NCI-H2107 treated with DMSO at 0.1 percent for 48 hours (cell line): Measurements from ENCODE around the gene MARCHF3.
"Not testable (repeated sequence)": the region's sequence is repeated elsewhere in the genome, so short reads cannot be mapped to it uniquely, and the experiment has no call there.

Experiments
- DNase-seq: peaks from one replicate; lab custom pipeline; 2025; ENCODE audit not compliant: unreplicated experiment; lab: John Stamatoyannopoulos, UW

The MARCHF3 gene

GRCh38 chr5:126921241-126922091 lies 108.9 kb downstream of the MARCHF3 start:
- no peak for DNase-seq

- no peak for DNase-seq
These were observed 110.1 kb downstream of the MARCHF3 start for GRCh38 chr5:126920291-126920690.

- no peak for DNase-seq
These were observed 110.8 kb downstream of the MARCHF3 start for GRCh38 chr5:126919566-126919965.

GRCh38 chr5:126918615-126918957 lies 111.8 kb downstream of the MARCHF3 start:
- DNase-seq = no peak

- peak; percentile 76 for DNase-seq
These were observed 112.3 kb downstream of the MARCHF3 start for GRCh38 chr5:126917918-126918614.

DNA sequence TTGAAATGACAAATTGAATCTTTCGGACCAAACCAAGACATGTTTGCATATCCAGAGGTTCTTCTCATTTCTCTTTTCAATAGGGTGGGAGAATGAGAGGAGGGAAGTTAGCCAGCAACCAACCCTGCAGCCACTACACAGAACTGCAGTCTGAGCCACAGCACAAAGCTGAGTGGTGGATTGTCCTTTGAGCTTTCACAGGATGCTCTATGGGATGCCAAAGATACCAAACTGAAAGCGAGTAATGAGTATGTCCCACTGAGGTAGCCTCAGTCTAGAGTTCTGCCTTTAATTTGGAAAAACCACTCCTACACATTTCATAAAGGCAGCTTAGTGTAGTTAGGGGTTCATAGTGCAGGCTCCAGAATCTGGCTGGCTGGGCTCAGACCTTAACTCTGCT lies 114.9 kb downstream of the MARCHF3 start:
- DNase-seq = no peak

- DNase-seq = no peak
These were observed 115.4 kb downstream of the MARCHF3 start for GRCh38 chr5:126914801-126915436.

DNA sequence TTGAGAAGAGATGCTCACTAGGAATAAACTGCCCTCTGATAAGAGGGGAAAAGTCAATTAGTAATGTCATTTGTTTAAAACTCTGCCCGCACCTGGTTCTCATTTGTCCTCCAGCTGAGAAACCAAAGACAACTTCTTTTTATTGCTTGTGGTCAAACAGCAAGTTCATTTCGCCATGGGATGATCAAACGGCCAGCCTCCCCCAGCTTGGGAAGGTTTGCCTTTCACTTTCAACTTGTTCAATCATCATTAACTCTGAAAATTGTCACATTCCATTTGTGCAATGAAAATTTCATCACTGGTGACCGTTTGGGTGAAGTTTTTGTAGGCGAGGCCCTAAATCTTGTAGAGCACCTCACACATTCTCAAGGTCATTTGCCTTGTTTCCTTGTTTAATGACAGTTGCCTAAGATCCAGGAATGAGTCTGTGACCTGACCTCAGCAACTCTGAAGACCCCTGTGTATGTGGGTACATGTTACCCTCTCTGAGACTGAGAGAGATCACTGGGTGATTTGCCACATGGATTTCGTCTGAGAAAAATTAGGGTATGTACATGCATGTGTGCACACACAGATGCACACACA lies 117.7 kb downstream of the MARCHF3 start:
- no peak for DNase-seq

- no peak for DNase-seq
These were observed 118.4 kb downstream of the MARCHF3 start for GRCh38 chr5:126911986-126912385.

DNA sequence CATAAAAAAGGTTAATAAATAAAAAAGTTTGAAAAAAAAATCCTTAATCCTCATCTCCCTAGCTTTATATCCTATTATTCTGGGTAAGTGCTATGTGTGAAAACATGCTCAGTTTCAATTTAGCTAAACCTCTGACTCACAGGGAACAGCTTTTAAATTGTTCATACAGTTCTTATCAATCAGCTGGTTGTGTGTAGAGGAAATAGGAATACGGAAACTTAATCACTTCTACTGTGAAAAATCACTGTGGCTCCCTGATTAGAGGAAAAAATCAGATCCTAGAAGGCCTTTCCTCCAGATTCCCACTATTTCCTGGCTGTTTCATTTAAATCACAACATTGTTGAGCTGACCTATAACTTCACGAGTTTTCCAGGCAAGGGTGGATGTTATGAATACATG lies 120.5 kb downstream of the MARCHF3 start:
- DNase-seq = no peak

DNA sequence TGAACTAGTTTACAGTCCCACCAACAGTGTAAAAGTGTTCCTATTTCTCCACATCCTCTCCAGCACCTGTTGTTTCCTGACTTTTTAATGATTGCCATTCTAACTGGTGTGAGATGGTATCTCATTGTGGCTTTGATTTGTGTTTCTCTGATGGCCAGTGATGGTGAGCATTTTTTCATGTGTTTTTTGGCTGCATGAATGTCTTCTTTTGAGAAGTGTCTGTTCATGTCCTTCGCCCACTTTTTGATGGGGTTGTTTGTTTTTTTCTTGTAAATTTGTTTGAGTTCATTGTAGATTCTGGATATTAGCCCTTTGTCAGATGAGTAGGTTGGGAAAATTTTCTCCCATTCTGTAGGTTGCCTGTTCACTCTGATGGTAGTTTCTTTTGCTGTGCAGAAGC lies 126.0 kb downstream of the MARCHF3 start:
- DNase-seq = not testable (repeated sequence)

- DNase-seq = no peak
These were observed 129.6 kb downstream of the MARCHF3 start for GRCh38 chr5:126900796-126901195.

- no peak for DNase-seq
These were observed 130.9 kb downstream of the MARCHF3 start for GRCh38 chr5:126899476-126899875.

DNA sequence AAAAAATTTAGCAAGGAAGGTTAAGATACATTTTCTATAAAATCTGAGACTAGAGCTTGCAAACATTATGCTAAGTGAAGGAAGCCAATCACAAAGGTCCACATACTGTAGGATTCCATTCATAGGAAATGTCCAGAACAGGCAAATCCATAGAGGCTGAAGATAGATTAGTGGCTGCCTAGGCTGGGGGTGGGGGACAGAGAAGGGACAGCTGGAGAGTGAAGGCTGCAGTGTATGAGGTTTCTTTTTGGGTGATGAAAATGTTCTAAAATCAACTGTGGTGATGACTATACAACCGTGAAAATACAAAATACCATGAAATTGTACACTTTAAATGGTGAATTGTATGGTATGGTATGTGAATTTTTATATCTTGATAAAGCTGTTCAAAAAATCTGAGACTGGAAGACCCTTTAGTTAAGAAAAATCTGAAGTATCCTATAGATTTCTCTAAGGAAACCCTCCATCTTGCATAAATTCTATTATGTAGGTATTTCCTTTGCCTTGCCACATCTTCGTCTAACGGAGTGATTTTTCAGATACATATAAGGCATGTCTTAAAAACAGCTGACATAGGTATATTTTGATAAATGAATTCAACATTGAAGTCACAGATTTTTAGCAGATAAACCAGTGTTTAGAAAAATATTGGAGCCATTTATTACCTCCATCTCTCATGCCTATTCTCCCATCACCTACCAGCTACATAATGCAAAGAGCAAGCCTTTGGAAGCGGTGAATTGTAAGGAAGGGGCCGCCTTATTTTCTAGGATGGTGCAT lies 132.3 kb downstream of the MARCHF3 start:
- DNase-seq = no peak

GRCh38 chr5:126896170-126896702 lies 134.1 kb downstream of the MARCHF3 start:
- DNase-seq = no peak

GRCh38 chr5:126895712-126896111 lies 134.6 kb downstream of the MARCHF3 start:
- DNase-seq = not testable (repeated sequence)

DNA sequence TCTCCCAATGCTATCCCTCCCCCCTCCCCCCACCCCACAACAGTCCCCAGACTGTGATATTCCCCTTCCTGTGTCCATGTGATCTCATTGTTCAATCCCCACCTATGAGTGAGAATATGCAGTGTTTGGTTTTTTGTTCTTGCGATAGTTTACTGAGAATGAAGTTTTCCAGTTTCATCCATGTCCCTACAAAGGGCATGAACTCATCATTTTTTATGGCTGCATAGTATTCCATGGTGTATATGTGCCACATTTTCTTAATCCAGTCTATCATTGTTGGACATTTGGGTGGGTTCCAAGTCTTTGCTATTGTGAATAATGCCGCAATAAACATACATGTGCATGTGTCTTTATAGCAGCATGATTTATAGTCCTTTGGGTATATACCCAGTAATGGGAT lies 139.9 kb downstream of the MARCHF3 start:
- not testable (repeated sequence) for DNase-seq

DNA sequence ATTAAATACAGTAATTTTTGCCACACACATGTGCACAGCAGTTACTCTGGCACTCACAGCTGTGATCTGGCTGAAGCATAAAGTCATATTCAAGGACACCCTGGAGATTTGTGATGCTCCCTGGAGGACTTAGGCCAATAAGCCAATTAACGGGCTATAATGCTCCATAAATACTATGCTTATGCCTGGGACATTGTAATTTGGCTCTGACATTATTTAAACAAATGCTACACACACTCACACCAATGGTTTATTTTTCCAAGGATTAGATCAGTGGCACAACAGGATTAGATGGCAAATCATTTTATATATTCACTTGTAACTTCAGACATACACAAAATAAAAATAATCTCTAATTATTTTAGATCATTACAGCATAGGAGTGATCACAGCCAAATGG lies 142.2 kb downstream of the MARCHF3 start:
- DNase-seq = no peak

GRCh38 chr5:126884269-126884819 lies 146.0 kb downstream of the MARCHF3 start:
- no peak for DNase-seq

- no peak for DNase-seq
These were observed 146.7 kb downstream of the MARCHF3 start for GRCh38 chr5:126883564-126884245.
